Measurements from ENCODE around the gene IL18R1. TPM values are rescaled to one million over a fixed set of nuclear protein-coding genes. Genes with fewer than 3 reads are reported as not detected.

The IL18R1 gene
- total and polyA plus RNA-seq, 11 donors = 0.50 to 4.3 (median 1.8) TPM

GRCh38 chr2:102358496-102358895, 2.9 kb downstream of the IL18R1 start:
- no peak overlapping the region for H3K27ac ChIP-seq
- no peak overlapping the region for H3K4me3 ChIP-seq
- intact Hi-C loops (cut with DNase I) = loop anchor here in 8 of 10 donors (5.0 to 10.0 kb wide), 10 partner anchors 89 to 494 kb away; partner anchors contain the start of gene IL1RL2 (in 1 of the 8)
- H3K4me1 ChIP-seq = peaks cover 0 to 28% (median 2%) of the 10 kb centered on the region in 12 donors
- no peak for TF ChIP-seq CTCF (IDR thresholded peaks at IDR 0.05)
- no peak for TF ChIP-seq POLR2A (IDR thresholded peaks at IDR 0.05)
- peaks cover 0 to 4% (median 0%) of the 10 kb centered on the region in 9 donors for H3K36me3 ChIP-seq
- DNase-seq (no peak), ATAC-seq (no peak)
- H3K27me3 ChIP-seq = peaks cover 0 to 4% (median 0%) of the 10 kb centered on the region in 9 donors
- 93 to 96% (median 94%) methylated on average over 8 of the region's 8 CpGs for WGBS, 4 donors
- H3K9me3 ChIP-seq = no peaks in the 10 kb centered on the region

- H3K9me3 ChIP-seq = no peaks in the 10 kb centered on the region
- intact Hi-C loops (cut with DNase I) = loop anchor here in 8 of 10 donors (5.0 to 10.0 kb wide), 10 partner anchors 88 to 495 kb away; partner anchors contain the start of gene IL1RL2 (in 1 of the 8)
- WGBS, 4 donors = 83 to 91% (median 89%) methylated on average over 3 of the region's 3 CpGs
- DNase-seq (no peak), ATAC-seq (no peak)
- H3K27ac ChIP-seq = no peak overlapping the region
- no peak overlapping the region for H3K4me3 ChIP-seq
- peaks cover 0 to 4% (median 0%) of the 10 kb centered on the region in 9 donors for H3K27me3 ChIP-seq
- H3K4me1 ChIP-seq = peaks cover 0 to 28% (median 2%) of the 10 kb centered on the region in 12 donors
- peaks cover 0 to 9% (median 0%) of the 10 kb centered on the region in 9 donors for H3K36me3 ChIP-seq
- no peak for TF ChIP-seq POLR2A (IDR thresholded peaks at IDR 0.05)
- TF ChIP-seq CTCF (IDR thresholded peaks at IDR 0.05) = no peak
These were observed 3.9 kb downstream of the IL18R1 start for GRCh38 chr2:102359527-102359926.

GRCh38 chr2:102361632-102362241, 6.1 kb downstream of the IL18R1 start:
- Histone ChIP-seq H3K27me3 (no peaks in the 10 kb centered on the region), H3K27ac (no peak overlapping the region), H3K4me3 (no peak overlapping the region), H3K9me3 (peaks cover 0 to 20% (median 13%) of the 10 kb centered on the region in 12 donors), H3K36me3 (peaks cover 0 to 17% (median 4%) of the 10 kb centered on the region in 9 donors), H3K4me1 (peaks cover 0 to 12% (median 0%) of the 10 kb centered on the region in 12 donors)
- ATAC-seq (no peak), DNase-seq (no peak)
- WGBS, 4 donors = 75 to 93% (median 85%) methylated on average over 5 of the region's 5 CpGs
- TF ChIP-seq CTCF (IDR thresholded peaks at IDR 0.05) = no peak
- no peak for TF ChIP-seq POLR2A (IDR thresholded peaks at IDR 0.05)
- intact Hi-C loops (cut with DNase I) = loop anchor here in 1 of 10 donors (5.0 kb wide), 1 partner anchor 81 kb away; no protein-coding TSS in a partner anchor

GRCh38 chr2:102365763-102366162, 10.2 kb downstream of the IL18R1 start:
- Histone ChIP-seq H3K36me3 (peaks cover 0 to 17% (median 4%) of the 10 kb centered on the region in 9 donors), H3K27ac (no peak overlapping the region), H3K27me3 (no peaks in the 10 kb centered on the region), H3K4me3 (no peak overlapping the region), H3K4me1 (no peaks in the 10 kb centered on the region), H3K9me3 (peaks cover 0 to 22% (median 14%) of the 10 kb centered on the region in 12 donors)
- no peak for TF ChIP-seq CTCF (IDR thresholded peaks at IDR 0.05)
- TF ChIP-seq POLR2A (IDR thresholded peaks at IDR 0.05) = no peak
- no peak for ATAC-seq
- intact Hi-C loops (cut with DNase I) = no loop called here
- DNase-seq = no peak
- 78 to 85% (median 85%) methylated on average over 1 of the region's 1 CpG for WGBS, 4 donors
